OCI-LY1 (cell line): ENCODE measurements around the gene RAB11A.

Experiments
- CTCF ChIP-seq: fragments of 200-600 bp; sonication (generic), shearing (Covaris generic); IDR thresholded peaks from 2 replicates; pipeline ENCODE4 v1.5.1; 2017; ENCODE audit warnings: mild to moderate bottlenecking, antibody characterized with exemption, low read length, moderate library complexity, mixed read lengths
- EZH2 ChIP-seq: fragments of 200-600 bp; sonication (generic), shearing (Covaris generic); IDR thresholded peaks from 2 replicates; pipeline ENCODE4 v1.8.0; 2017; ENCODE audit warnings: borderline replicate concordance, mixed run types, mild to moderate bottlenecking, antibody characterized with exemption, low read length, moderate library complexity, mixed read lengths

- TF ChIP-seq EZH2 (no peak), CTCF (no peak)
Observed at GRCh38 chr15:65908876-65909275, 39.6 kb downstream of the RAB11A start.
